OCI-LY3 (cell line): Measurements from ENCODE around the gene PASD1.

Source experiments
- CTCF ChIP-seq: fragments of 200-600, 300-600 bp; sonication (generic); IDR thresholded peaks from 2 replicates; pipeline ENCODE4 v1.5.1; 2014; ENCODE audit warnings: antibody characterized with exemption, low read length, low read depth
- EZH2phosphoT487 ChIP-seq: fragments of 200-600 bp; shearing (Covaris generic); IDR thresholded peaks from 2 replicates; pipeline ENCODE4 v1.6.1; 2018; ENCODE audit warnings: antibody characterized with exemption, mixed run types, low read depth

- TF ChIP-seq CTCF, result no peak
- TF ChIP-seq EZH2phosphoT487, result no peak
Measured at GRCh38 chrX:151692825-151693224, 129.3 kb downstream of the PASD1 start.
